Panc1 (cell line): ENCODE measurements around the gene PGBD5. TPM values are rescaled to one million over a fixed set of nuclear protein-coding genes. Genes with fewer than 3 reads are reported as not detected.

Experiments used
- ATAC-seq: fragments of 200-7000 bp; cut with Tn5 transposase; 2 replicates; pipeline ENCODE4 v1.9.1; 2020; ENCODE audit warnings: mild to moderate bottlenecking, moderate library complexity
- BruUV-seq: library from RNA; stranded (reverse); fragments of 400-500 nt; replicated peaks from 2 replicates; lab custom pipeline; 2021; lab: Mats Ljungman, UMichigan
- CTCF ChIA-PET: fragments of 300-600 bp; sonication (Branson Sonifier 250); formaldehyde crosslinking; loops from one replicate; lab custom pipeline; 2022; ENCODE audit warnings: antibody characterized with exemption; lab: Charles Lee
- POLR2A ChIA-PET: fragments of 300-600 bp; sonication (Branson Sonifier 250); formaldehyde crosslinking; loops from one replicate; lab custom pipeline; 2022; ENCODE audit warnings: antibody characterized with exemption; lab: Charles Lee
- DNase-seq: peaks from one replicate; pipeline ENCODE4 v3.0.0-alpha.2; 2010; ENCODE audit warnings: low read depth, low spot score
- H3K27ac ChIP-seq: 2 replicates; pipeline ENCODE4 v1.5.1; 2011; ENCODE audit warnings: mild to moderate bottlenecking, low read length, inconsistent platforms
- H3K27me3 ChIP-seq: fragments of 200-500 bp; sonication (Bioruptor generic); 2 replicates; pipeline ENCODE4 v1.6.0; 2014; ENCODE audit warnings: low read length, inconsistent platforms; ENCODE audit not compliant: control insufficient read depth, insufficient read depth
- H3K36me3 ChIP-seq: fragments of 200-500 bp; sonication (Bioruptor generic); 2 replicates; pipeline ENCODE4 v1.5.1; 2014; ENCODE audit warnings: inconsistent platforms, mild to moderate bottlenecking, low read length, moderate library complexity; ENCODE audit not compliant: control insufficient read depth, insufficient read depth
- H3K4me1 ChIP-seq: 2 replicates; pipeline ENCODE4 v1.5.1; 2011; ENCODE audit warnings: inconsistent platforms, mild to moderate bottlenecking, low read length, moderate library complexity; ENCODE audit not compliant: control insufficient read depth, insufficient read depth
- H3K4me3 ChIP-seq, 2 experiments: 2 replicates each; pipeline ENCODE4 v1.5.1; 2011 to 2012; ENCODE audit warnings: low read depth in 2 of 2, low read length in 2 of 2, mild to moderate bottlenecking in 2 of 2, inconsistent platforms in 1 of 2, moderate library complexity in 1 of 2
- H3K9me3 ChIP-seq: fragments of 200-500 bp; sonication (Bioruptor generic); 2 replicates; pipeline ENCODE4 v1.5.1; 2014; ENCODE audit warnings: low read depth, mild to moderate bottlenecking, inconsistent platforms, low read length, moderate library complexity; ENCODE audit not compliant: control insufficient read depth, insufficient read depth
- POLR2AphosphoS5 ChIP-seq: IDR thresholded peaks from 2 replicates; pipeline ENCODE4 v1.6.1; 2012; ENCODE audit warnings: mild to moderate bottlenecking, low read depth, low read length, moderate library complexity
- SIN3A ChIP-seq: IDR thresholded peaks from 2 replicates; pipeline ENCODE4 v1.6.1; 2012; ENCODE audit warnings: low read depth, mild to moderate bottlenecking, low read length, moderate library complexity, borderline replicate concordance; ENCODE audit not compliant: insufficient read depth
- TCF7L2 ChIP-seq: IDR thresholded peaks from 2 replicates; pipeline ENCODE4 v1.6.1; 2011; ENCODE audit warnings: mild to moderate bottlenecking, low read depth, low read length, inconsistent platforms
- in situ Hi-C: cut with HindIII; loops from 2 replicates; pipeline ENCODE4 v1.10.0; 2016; ENCODE audit warnings: low sequenced_read_pairs, low pct_unique_long_range_greater_than_20kb
- intact Hi-C: fragments of 100-400 bp; cut with micrococcal nuclease; formaldehyde crosslinking; loops from one replicate; pipeline ENCODE4 v1.10.0; 2022; ENCODE audit not compliant: unreplicated experiment
- total RNA-seq: library from RNA; stranded (reverse); gene quantifications from one replicate; pipeline ENCODE4 v1.2.1, GENCODE V29; 2021; ENCODE audit not compliant: unreplicated experiment
- TF ChIP-seq, protein P1 (sequence below), 2 experiments: IDR thresholded peaks; 2 replicates each; pipeline ENCODE4 v1.6.1; 2011 to 2012; ENCODE audit warnings: low read depth in 2 of 2, control low read depth in 1 of 2, low read length in 1 of 2, mild to moderate bottlenecking in 1 of 2, moderate library complexity in 1 of 2; ENCODE audit not compliant: insufficient read depth in 1 of 2
- TF ChIP-seq, protein P2 (sequence below): fragments of 450-650 bp; IDR thresholded peaks from 2 replicates; pipeline ENCODE4 v1.5.1; 2017; ENCODE audit warnings: mild to moderate bottlenecking

Gene PGBD5
- total RNA-seq, 1 experiment from 2014 or later: 0.05 TPM

GRCh38 chr1:230333590-230334446, 92.3 kb downstream of the PGBD5 start:
- no peak overlapping the region for H3K27ac ChIP-seq
- no peaks in the 10 kb centered on the region for H3K9me3 ChIP-seq
- H3K4me1 ChIP-seq: no peaks in the 10 kb centered on the region
- TF ChIP-seq, protein P1, sequence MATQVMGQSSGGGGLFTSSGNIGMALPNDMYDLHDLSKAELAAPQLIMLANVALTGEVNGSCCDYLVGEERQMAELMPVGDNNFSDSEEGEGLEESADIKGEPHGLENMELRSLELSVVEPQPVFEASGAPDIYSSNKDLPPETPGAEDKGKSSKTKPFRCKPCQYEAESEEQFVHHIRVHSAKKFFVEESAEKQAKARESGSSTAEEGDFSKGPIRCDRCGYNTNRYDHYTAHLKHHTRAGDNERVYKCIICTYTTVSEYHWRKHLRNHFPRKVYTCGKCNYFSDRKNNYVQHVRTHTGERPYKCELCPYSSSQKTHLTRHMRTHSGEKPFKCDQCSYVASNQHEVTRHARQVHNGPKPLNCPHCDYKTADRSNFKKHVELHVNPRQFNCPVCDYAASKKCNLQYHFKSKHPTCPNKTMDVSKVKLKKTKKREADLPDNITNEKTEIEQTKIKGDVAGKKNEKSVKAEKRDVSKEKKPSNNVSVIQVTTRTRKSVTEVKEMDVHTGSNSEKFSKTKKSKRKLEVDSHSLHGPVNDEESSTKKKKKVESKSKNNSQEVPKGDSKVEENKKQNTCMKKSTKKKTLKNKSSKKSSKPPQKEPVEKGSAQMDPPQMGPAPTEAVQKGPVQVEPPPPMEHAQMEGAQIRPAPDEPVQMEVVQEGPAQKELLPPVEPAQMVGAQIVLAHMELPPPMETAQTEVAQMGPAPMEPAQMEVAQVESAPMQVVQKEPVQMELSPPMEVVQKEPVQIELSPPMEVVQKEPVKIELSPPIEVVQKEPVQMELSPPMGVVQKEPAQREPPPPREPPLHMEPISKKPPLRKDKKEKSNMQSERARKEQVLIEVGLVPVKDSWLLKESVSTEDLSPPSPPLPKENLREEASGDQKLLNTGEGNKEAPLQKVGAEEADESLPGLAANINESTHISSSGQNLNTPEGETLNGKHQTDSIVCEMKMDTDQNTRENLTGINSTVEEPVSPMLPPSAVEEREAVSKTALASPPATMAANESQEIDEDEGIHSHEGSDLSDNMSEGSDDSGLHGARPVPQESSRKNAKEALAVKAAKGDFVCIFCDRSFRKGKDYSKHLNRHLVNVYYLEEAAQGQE (IDR thresholded peaks at IDR 0.05; ENCODE audit: insufficient read depth in 1 of 2, low read depth in 2 of 2, low read length in 1 of 2): no peak
- TF ChIP-seq TCF7L2 (no peak), SIN3A (no peak), POLR2AphosphoS5 (no peak)
- TF ChIP-seq, protein P2, sequence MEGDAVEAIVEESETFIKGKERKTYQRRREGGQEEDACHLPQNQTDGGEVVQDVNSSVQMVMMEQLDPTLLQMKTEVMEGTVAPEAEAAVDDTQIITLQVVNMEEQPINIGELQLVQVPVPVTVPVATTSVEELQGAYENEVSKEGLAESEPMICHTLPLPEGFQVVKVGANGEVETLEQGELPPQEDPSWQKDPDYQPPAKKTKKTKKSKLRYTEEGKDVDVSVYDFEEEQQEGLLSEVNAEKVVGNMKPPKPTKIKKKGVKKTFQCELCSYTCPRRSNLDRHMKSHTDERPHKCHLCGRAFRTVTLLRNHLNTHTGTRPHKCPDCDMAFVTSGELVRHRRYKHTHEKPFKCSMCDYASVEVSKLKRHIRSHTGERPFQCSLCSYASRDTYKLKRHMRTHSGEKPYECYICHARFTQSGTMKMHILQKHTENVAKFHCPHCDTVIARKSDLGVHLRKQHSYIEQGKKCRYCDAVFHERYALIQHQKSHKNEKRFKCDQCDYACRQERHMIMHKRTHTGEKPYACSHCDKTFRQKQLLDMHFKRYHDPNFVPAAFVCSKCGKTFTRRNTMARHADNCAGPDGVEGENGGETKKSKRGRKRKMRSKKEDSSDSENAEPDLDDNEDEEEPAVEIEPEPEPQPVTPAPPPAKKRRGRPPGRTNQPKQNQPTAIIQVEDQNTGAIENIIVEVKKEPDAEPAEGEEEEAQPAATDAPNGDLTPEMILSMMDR: no peak
- in situ Hi-C loops: no loop called here
- H3K36me3 ChIP-seq: no peaks in the 10 kb centered on the region
- no peak for ATAC-seq
- POLR2A ChIA-PET: no interaction called here
- CTCF ChIA-PET: no interaction called here
- no TSS peak for BruUV-seq
- H3K27me3 ChIP-seq: no peaks in the 10 kb centered on the region
- H3K4me3 ChIP-seq: no peak overlapping the region
- no peak for DNase-seq
- intact Hi-C loops: no loop called here

GRCh38 chr1:230332575-230333066, 93.5 kb downstream of the PGBD5 start:
- DNase-seq (no peak), ATAC-seq (no peak)
- POLR2A ChIA-PET: no interaction called here
- no peak overlapping the region for H3K4me3 ChIP-seq
- H3K4me1 ChIP-seq: no peaks in the 10 kb centered on the region
- H3K27ac ChIP-seq: no peak overlapping the region
- H3K9me3 ChIP-seq: no peaks in the 10 kb centered on the region
- TF ChIP-seq TCF7L2 (no peak), POLR2AphosphoS5 (no peak), SIN3A (no peak)
- TF ChIP-seq, protein P2: no peak
- TF ChIP-seq, protein P1 (IDR thresholded peaks at IDR 0.05; ENCODE audit: insufficient read depth in 1 of 2, low read depth in 2 of 2, low read length in 1 of 2): no peak
- H3K27me3 ChIP-seq: no peaks in the 10 kb centered on the region
- CTCF ChIA-PET: no interaction called here
- BruUV-seq: no TSS peak
- intact Hi-C loops: no loop called here
- in situ Hi-C loops: no loop called here
- H3K36me3 ChIP-seq: no peaks in the 10 kb centered on the region
